Fibroblast of lung (primary cell): ENCODE data around the gene ROBO1. TPM values are rescaled to one million over a fixed set of nuclear protein-coding genes. Genes with fewer than 3 reads are reported as not detected.
A peak's percentile ranks its signal among the peaks of the same experiment; 100 is the strongest.

Experiments
- DNase-seq, 2 donors: peaks; one replicate each; pipeline versions ENCODE4 v3.0.0 to v3.0.0-alpha.2; 2010; ENCODE audit warnings: low read depth in 2 of 2
- H2AFZ ChIP-seq: 2 replicates; pipeline ENCODE4 v1.5.1; 2012; ENCODE audit warnings: low read length, control low read depth, inconsistent platforms
- H3K27ac ChIP-seq: 2 replicates; pipeline ENCODE4 v1.5.1; 2011; ENCODE audit warnings: low read length, control low read depth; ENCODE audit not compliant: insufficient read depth
- H3K27me3 ChIP-seq: 2 replicates; pipeline ENCODE4 v1.5.1; 2011; ENCODE audit warnings: mild to moderate bottlenecking, low read length; ENCODE audit not compliant: control insufficient read depth, insufficient read depth
- H3K36me3 ChIP-seq: 2 replicates; pipeline ENCODE4 v1.5.1; 2011; ENCODE audit warnings: low read length; ENCODE audit not compliant: control insufficient read depth, insufficient read depth
- H3K4me1 ChIP-seq: 2 replicates; pipeline ENCODE4 v1.5.1; 2011; ENCODE audit warnings: low read length; ENCODE audit not compliant: control insufficient read depth, insufficient read depth; ENCODE audit errors: extremely low read depth
- H3K4me2 ChIP-seq: 2 replicates; pipeline ENCODE4 v1.5.1; 2011; ENCODE audit warnings: low read length, control low read depth; ENCODE audit not compliant: insufficient read depth; ENCODE audit errors: extremely low read depth
- H3K4me3 ChIP-seq, 4 experiments: fragments of 200-600 bp in 1 of 4; sonication (generic) in 1 of 4; replicated peaks in 1 of 4; 2 replicates each; pipeline ENCODE4 v1.5.1; 2011 to 2016; ENCODE audit warnings: low read length in 4 of 4, low read depth in 3 of 4, mild to moderate bottlenecking in 3 of 4, control low read depth in 2 of 4, inconsistent platforms in 1 of 4, mixed read lengths in 1 of 4; ENCODE audit not compliant: insufficient read depth in 1 of 4; ENCODE audit errors: control extremely low read depth in 1 of 4
- H3K79me2 ChIP-seq: 2 replicates; pipeline ENCODE4 v1.5.1; 2012; ENCODE audit warnings: mild to moderate bottlenecking, low read length, inconsistent platforms; ENCODE audit not compliant: control insufficient read depth, insufficient read depth
- H3K9ac ChIP-seq: 2 replicates; pipeline ENCODE4 v1.5.1; 2011; ENCODE audit warnings: mild to moderate bottlenecking, low read length, control low read depth; ENCODE audit not compliant: insufficient read depth
- H3K9me3 ChIP-seq: 2 replicates; pipeline ENCODE4 v1.5.1; 2012; ENCODE audit warnings: low read depth, low read length; ENCODE audit not compliant: control insufficient read depth, insufficient read depth
- H4K20me1 ChIP-seq: 2 replicates; pipeline ENCODE4 v1.5.1; 2011; ENCODE audit warnings: low read length; ENCODE audit not compliant: control insufficient read depth, insufficient read depth; ENCODE audit errors: extremely low read depth
- EZH2 ChIP-seq: IDR thresholded peaks from 2 replicates; pipeline ENCODE4 v1.5.1; 2012; ENCODE audit warnings: low read length, control low read depth, mild to moderate bottlenecking; ENCODE audit errors: missing control alignments
- polyA plus RNA-seq, 2 donors: library from polyadenylated mRNA; depleted of rRNA in 1 of 2; stranded (reverse) in 1 of 2; unstranded in 1 of 2; fragments of >200 nt; gene quantifications; 2 replicates each; pipeline ENCODE4 v1.2.1, GENCODE V29; 2011 to 2012; ENCODE audit warnings: missing spikeins in 1 of 2
- total RNA-seq: library from RNA; depleted of rRNA; stranded (reverse); fragments of >200 nt; gene quantifications from 2 replicates; pipeline ENCODE4 v1.2.1, GENCODE V29; 2014
- TF ChIP-seq, protein P1 (sequence below), 2 donors: IDR thresholded peaks in 1 of 2; conservative IDR thresholded peaks in 1 of 2; 1 replicate in 1 of 2; 2 replicates in 1 of 2; pipeline ENCODE4 v1.5.1; 2011 to 2012; ENCODE audit warnings: low read length in 2 of 2, control low read depth in 1 of 2, inconsistent platforms in 1 of 2, low read depth in 1 of 2, mild to moderate bottlenecking in 1 of 2

ROBO1 gene
- total and polyA plus RNA-seq, 2 donors (not counting 1 experiment from before 2014, with no cell fraction given): 53.8 to 104 TPM

DNA sequence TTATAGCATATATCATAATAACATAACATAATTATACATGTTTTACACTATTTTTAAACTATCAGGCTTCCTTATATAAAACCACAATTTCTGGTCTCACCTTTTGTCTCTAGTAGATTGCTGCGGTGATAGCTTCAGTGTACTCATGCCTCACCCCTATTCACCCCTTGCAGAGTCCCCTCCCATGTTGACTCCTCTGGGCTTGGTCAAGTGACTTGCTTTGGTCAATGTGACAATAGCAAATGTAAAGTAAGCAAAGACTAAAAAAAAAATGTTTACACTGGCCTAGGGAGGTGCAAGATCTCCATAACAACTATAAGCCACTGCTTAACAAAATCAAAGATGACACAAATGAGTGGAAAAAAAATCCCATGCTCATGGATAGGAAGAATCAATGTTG lies 537.5 kb downstream of the ROBO1 start:
- Histone ChIP-seq H3K27me3 (no peaks in the 10 kb centered on the region), H3K4me2 (no peak overlapping the region), H4K20me1 (no peaks in the 10 kb centered on the region), H3K27ac (no peak overlapping the region), H3K79me2 (no peaks in the 10 kb centered on the region), H3K4me3 (no peak overlapping the region), H3K9me3 (no peaks in the 10 kb centered on the region), H3K4me1 (no peaks in the 10 kb centered on the region), H2AFZ (no peak overlapping the region), H3K9ac (no peak overlapping the region), H3K36me3 (no peaks in the 10 kb centered on the region)
- no peak for DNase-seq
- no peak for TF ChIP-seq EZH2
- TF ChIP-seq, protein P1, sequence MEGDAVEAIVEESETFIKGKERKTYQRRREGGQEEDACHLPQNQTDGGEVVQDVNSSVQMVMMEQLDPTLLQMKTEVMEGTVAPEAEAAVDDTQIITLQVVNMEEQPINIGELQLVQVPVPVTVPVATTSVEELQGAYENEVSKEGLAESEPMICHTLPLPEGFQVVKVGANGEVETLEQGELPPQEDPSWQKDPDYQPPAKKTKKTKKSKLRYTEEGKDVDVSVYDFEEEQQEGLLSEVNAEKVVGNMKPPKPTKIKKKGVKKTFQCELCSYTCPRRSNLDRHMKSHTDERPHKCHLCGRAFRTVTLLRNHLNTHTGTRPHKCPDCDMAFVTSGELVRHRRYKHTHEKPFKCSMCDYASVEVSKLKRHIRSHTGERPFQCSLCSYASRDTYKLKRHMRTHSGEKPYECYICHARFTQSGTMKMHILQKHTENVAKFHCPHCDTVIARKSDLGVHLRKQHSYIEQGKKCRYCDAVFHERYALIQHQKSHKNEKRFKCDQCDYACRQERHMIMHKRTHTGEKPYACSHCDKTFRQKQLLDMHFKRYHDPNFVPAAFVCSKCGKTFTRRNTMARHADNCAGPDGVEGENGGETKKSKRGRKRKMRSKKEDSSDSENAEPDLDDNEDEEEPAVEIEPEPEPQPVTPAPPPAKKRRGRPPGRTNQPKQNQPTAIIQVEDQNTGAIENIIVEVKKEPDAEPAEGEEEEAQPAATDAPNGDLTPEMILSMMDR (conservative IDR thresholded peaks at IDR 0.05 in 1 of 2, IDR thresholded peaks at IDR 0.05 in 1 of 2; ENCODE audit: low read depth in 1 of 2, low read length in 2 of 2): no peak

DNA sequence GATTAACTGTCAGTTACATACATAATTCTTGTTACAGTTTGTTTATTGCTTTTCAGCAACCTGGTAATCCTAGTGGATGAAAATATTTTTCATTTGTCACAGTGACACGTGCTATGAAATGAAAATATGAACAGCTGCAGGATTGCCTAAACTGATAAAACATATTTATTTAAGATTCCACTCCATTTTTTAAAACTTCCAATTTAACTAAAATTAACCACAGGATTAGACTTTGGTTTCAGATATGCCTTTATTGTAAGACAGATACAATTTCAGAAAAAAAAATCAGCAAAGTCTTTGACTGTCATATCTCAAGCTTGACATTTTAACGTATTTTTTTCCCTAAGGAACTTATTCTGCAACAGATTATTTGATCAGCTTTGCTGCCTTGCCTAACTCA lies 550.7 kb downstream of the ROBO1 start:
- no peak overlapping the region for H3K4me3 ChIP-seq
- DNase-seq: no peak
- H3K4me1 ChIP-seq: no peaks in the 10 kb centered on the region
- no peak overlapping the region for H3K27ac ChIP-seq
- no peak overlapping the region for H2AFZ ChIP-seq
- H3K36me3 ChIP-seq: no peaks in the 10 kb centered on the region
- H3K9ac ChIP-seq: no peak overlapping the region
- H3K4me2 ChIP-seq: no peak overlapping the region
- no peaks in the 10 kb centered on the region for H3K79me2 ChIP-seq
- TF ChIP-seq EZH2: no peak
- TF ChIP-seq, protein P1 (conservative IDR thresholded peaks at IDR 0.05 in 1 of 2, IDR thresholded peaks at IDR 0.05 in 1 of 2; ENCODE audit: low read depth in 1 of 2, low read length in 2 of 2): no peak
- H3K9me3 ChIP-seq: no peaks in the 10 kb centered on the region
- H4K20me1 ChIP-seq: no peaks in the 10 kb centered on the region
- H3K27me3 ChIP-seq: no peaks in the 10 kb centered on the region

DNA sequence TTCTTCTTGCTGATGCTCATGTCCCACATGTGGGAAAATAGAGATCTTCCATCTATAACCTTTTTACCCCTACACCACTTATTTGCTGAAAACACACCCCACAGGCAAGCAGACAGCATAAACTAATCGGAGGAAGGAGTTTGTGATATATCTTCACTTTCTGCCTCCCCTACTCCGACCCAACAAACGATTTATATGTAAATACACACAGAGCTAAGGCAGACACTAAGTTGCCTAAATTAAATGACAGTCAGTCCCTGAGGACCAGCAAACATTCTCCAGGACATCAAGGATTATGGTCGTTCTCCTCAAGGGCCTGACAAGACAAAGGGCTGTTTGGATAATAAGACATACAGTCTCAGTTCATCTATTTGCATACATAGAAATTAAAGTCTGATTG lies 552.5 kb downstream of the ROBO1 start:
- H2AFZ ChIP-seq: peak overlapping the region; percentile 22
- TF ChIP-seq, protein P1 (conservative IDR thresholded peaks at IDR 0.05 in 1 of 2, IDR thresholded peaks at IDR 0.05 in 1 of 2; ENCODE audit: low read depth in 1 of 2, low read length in 2 of 2): no peak
- no peak for TF ChIP-seq EZH2
- no peaks in the 10 kb centered on the region for H3K4me1 ChIP-seq
- no peak overlapping the region for H3K9ac ChIP-seq
- no peaks in the 10 kb centered on the region for H3K79me2 ChIP-seq
- H3K36me3 ChIP-seq: no peaks in the 10 kb centered on the region
- H4K20me1 ChIP-seq: no peaks in the 10 kb centered on the region
- no peak overlapping the region for H3K4me3 ChIP-seq
- no peak for DNase-seq
- H3K27ac ChIP-seq: no peak overlapping the region
- H3K9me3 ChIP-seq: no peaks in the 10 kb centered on the region
- H3K27me3 ChIP-seq: no peaks in the 10 kb centered on the region
- no peak overlapping the region for H3K4me2 ChIP-seq
